T47D (cell line): ENCODE results near the gene UGT2B17.
"Not testable (repeated sequence)": the region's sequence is repeated elsewhere in the genome, so short reads cannot be mapped to it uniquely, and the experiment has no call there.

ENCODE experiments used
- DNase-seq, 2 experiments: peaks; one replicate each; pipeline versions ENCODE4 v3.0.0 to v3.0.0-alpha.2; 2011 to 2012; ENCODE audit warnings: low read depth in 1 of 2, low spot score in 1 of 2
- JUND ChIP-seq: IDR thresholded peaks from 2 replicates; pipeline ENCODE4 v1.6.1; 2012; ENCODE audit warnings: low read depth
- in situ Hi-C: cut with HindIII; loops from 2 replicates; pipeline ENCODE4 v1.10.0; 2016; ENCODE audit warnings: low sequenced_read_pairs, low pct_unique_long_range_greater_than_20kb

Gene UGT2B17

GRCh38 chr4:68536375-68536774, 39.7 kb downstream of the UGT2B17 start:
- in situ Hi-C loops: no loop called here
- DNase-seq: no peak
- TF ChIP-seq JUND: no peak

- no peak for TF ChIP-seq JUND
- DNase-seq: no peak
- in situ Hi-C loops: no loop called here
Observed at GRCh38 chr4:68535974-68536373, 40.1 kb downstream of the UGT2B17 start.

GRCh38 chr4:68522232-68522631, 53.9 kb downstream of the UGT2B17 start:
- in situ Hi-C loops, DNase-seq: not testable (repeated sequence)

- TF ChIP-seq JUND: no peak
- in situ Hi-C loops: no loop called here
- no peak for DNase-seq
Observed at GRCh38 chr4:68520985-68521384, 55.1 kb downstream of the UGT2B17 start.

GRCh38 chr4:68518889-68519288, 57.2 kb downstream of the UGT2B17 start:
- no peak for DNase-seq
- no peak for TF ChIP-seq JUND
- in situ Hi-C loops: no loop called here

GRCh38 chr4:68505452-68505851, 70.7 kb downstream of the UGT2B17 start:
- DNase-seq, in situ Hi-C loops: not testable (repeated sequence)

- DNase-seq, in situ Hi-C loops: not testable (repeated sequence)
Observed at GRCh38 chr4:68504836-68505235, 71.3 kb downstream of the UGT2B17 start.

- in situ Hi-C loops, DNase-seq: not testable (repeated sequence)
Observed at GRCh38 chr4:68503462-68503861, 72.7 kb downstream of the UGT2B17 start.

- TF ChIP-seq JUND: no peak
- DNase-seq: no peak
- in situ Hi-C loops: no loop called here
Observed at GRCh38 chr4:68499021-68499420, 77.1 kb downstream of the UGT2B17 start.

- peak in 1 of 2 experiments; percentile 78 for DNase-seq
- no peak for TF ChIP-seq JUND
- in situ Hi-C loops: no loop called here
Observed at GRCh38 chr4:68498413-68499007, 77.6 kb downstream of the UGT2B17 start.

- in situ Hi-C loops: no loop called here
- no peak for DNase-seq
- no peak for TF ChIP-seq JUND
Observed at GRCh38 chr4:68494688-68495087, 81.4 kb downstream of the UGT2B17 start.

GRCh38 chr4:68490826-68491457, 85.2 kb downstream of the UGT2B17 start:
- peak in 1 of 2 experiments; percentile 19 for DNase-seq
- TF ChIP-seq JUND: no peak
- in situ Hi-C loops: no loop called here

GRCh38 chr4:68489338-68489737, 86.8 kb downstream of the UGT2B17 start:
- in situ Hi-C loops: no loop called here
- no peak for DNase-seq
- TF ChIP-seq JUND: no peak
